HK-2 (cell line): ENCODE results near the gene TCF3.
"Not testable (repeated sequence)": the region's sequence is repeated elsewhere in the genome, so short reads cannot be mapped to it uniquely, and the experiment has no call there.

ENCODE experiments used
- DNase-seq: peaks from one replicate; pipeline ENCODE4 v3.0.0-alpha.2; 2018; ENCODE audit not compliant: unreplicated experiment

Gene TCF3

DNA sequence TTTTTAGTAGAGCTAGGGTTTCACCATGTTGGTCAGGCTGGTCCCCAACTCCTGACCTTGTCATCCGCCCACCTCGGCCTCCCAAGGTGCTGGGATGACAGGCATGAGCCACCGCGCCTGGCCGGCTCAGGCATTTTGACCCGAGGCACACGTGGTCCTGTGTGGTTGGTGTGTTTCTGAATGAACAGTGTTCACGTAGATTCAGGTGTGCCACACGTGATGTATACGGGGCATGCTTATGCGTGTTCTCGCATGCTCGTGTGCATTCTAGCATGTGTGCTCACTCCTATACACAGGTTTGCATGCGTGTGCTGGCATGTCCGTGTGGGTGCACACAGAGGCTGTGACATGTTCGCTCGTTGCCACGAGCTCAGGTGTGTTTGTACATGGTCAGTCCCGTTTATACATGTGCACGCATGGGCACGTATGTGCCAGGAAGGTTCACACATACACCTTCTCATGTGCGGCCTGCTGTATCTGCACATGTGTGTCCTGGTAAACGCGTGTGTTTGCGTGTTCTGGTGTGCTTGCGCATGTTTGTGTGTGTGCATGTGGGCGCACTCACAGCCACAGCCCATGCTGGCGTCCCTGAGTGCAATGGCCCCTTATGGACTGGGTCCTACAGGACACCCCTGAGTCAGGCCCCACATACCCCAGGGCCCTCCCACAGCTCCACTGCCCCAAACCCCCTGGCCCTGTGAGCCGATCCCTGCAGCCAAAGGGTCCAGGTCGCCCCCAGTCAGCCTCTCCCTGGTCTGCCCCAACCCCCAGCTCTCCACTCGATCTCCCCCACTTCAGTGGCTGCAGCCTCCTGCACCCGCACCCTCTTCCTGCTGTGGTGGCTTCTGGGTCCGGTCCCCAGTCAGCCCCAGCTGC is 20.6 kb upstream of the TCF3 start:
- no peak for DNase-seq

DNA sequence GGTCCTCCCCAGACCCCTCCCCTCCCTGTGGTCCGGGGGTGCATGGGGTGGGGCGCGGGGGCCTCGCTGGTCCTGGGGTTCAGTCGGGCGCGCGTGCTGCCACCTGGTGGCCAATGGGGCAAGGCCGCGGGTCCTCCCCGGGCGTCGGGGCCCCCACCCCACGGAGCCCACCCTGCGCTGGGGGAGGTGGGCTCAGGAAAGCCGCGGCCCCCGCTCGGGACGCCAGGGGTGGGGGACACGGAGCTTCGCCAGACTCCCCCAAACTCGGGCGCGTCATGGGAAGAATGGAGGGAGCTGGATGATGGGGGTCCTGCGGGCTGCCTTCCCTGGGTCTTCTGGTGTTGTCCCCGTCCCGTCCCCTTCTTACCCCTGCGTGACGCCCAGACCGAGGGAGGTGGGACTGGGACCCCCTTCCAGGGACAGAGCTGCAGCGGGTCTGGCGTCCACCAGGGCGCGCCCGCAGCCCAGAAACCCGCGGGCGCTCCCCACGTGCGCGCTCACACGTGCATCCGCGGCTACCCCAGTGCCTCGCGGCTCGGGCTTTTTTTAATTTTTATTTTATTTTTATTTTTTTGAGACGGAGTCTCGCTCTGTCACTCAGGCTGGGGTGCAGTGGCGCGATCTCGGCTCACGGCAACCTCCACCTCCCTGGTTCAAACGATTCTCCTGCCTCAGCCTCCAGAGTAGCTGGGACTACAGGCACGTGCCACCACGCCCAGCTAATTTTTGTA is 19.8 kb upstream of the TCF3 start:
- DNase-seq, result peak; percentile 52

DNA sequence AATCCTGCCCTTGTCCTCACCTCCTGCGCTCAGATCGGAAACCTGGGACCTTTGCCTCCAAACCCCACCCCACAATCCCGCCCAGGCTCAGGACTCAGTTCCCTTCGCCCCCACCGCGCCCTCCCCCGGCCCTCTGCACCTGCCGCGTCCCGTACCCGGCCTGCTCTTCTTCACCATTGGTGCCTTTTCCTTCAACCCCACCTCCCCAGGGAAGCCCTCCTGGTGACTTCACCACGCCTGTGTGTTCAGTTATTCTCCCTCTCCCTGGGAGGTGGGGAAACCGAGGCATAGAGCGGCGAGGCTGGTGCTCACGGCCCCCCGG is 19.3 kb upstream of the TCF3 start:
- peak; percentile 38 for DNase-seq

- not testable (repeated sequence) for DNase-seq
Observed at GRCh38 chr19:1670747-1671146, 18.3 kb upstream of the TCF3 start.

DNA sequence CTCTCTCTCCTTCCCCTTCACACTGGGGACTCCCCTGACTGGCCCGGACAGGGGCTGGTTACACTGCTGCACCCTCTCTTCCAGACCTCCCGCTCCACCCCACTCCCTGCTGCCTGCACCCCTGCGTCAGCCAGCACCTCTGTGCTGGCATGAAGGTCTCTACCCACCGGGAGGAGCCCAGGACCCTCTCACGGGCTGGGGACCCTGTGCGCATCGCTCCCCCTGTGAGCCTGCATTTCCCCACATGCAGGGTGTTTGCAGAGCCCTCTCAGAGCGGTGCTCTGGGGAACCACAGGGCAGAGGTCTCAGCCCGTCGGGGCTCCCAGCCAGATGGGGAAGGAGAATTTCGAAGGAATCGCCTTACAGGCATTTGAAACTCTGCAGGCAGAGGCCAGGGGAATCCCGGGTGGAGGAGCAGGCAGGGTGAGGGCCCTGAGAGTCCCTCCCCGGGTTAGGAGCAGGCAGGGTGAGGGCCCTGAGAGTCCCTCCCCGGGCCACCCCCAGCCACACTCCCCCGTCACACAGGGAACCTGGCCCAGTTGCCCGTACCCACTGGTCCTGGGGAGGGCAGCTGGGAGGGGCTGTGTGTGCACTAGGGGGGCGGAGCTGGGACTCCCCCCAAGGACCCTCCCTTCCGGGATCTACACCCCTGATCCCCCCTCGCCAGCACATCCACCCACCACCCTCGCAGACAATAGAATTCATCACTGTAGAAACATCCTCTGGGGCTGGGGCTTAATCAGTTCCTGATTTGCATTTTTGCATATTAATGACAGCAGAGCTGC is 16.3 kb upstream of the TCF3 start:
- no peak for DNase-seq

- no peak for DNase-seq
Observed at GRCh38 chr19:1668048-1668485, 15.7 kb upstream of the TCF3 start.

DNA sequence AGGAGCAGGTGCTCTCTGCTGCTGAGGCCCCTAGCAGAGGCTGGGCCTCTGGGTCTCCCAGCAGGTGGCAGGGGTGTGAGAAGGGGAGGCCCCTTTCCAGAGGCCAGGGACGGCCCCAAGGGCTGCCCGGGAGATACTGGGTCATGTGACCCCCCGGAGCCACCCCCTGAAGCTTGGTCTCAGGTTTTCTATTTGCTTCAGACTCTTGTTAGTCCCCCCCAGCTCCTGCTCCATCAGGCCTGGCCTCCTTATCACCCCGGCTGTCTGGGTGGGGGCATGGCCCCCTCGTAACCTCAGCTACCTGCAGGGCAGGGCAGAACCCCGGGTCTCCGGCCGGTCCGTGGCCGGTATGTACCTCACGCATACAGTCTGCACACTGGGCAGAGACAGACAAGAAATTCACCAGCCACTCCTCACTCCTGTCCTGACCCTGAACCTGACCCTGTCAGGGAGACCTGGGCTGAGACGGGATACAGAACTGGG is 13.2 kb upstream of the TCF3 start:
- no peak for DNase-seq

DNA sequence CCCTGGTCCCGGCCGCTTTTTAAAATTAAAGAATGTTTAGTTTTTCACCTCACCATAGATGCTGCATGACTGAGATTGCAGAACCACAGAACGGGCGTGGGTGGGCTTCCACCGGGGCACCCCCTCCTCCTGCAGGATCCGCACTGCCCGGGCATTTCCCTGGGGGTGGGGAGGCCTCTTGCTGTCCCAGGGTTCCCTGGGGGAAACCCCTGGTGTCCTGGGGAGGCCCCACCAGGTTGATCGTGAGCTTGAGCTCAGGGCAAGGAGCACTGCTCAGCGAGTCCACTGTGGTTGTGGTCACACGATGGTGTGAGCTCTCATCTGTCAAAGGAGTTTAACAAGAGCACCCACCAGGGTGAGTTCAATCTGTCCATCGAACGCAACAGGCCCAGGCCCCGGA is 11.4 kb upstream of the TCF3 start:
- DNase-seq, result no peak

DNA sequence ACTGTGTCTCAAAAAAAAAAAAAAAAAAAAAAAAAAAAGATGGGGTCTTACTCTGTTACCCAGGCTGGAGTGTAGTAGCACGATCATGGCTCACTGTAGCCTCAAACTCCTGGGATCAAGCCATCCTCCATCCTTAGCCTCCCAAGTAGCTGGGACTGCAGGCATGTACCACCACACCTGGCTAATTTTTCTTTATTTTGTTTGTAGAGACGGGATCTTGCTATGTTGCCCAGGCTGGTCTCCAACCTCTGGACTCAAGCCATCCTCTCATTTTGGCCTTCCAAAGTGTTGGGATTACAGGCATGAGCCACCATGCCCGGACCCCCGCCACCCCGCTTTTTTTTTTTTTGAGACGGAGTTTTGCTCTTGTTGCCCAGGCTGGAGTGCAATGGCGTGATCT is 10.8 kb upstream of the TCF3 start:
- not testable (repeated sequence) for DNase-seq

DNA sequence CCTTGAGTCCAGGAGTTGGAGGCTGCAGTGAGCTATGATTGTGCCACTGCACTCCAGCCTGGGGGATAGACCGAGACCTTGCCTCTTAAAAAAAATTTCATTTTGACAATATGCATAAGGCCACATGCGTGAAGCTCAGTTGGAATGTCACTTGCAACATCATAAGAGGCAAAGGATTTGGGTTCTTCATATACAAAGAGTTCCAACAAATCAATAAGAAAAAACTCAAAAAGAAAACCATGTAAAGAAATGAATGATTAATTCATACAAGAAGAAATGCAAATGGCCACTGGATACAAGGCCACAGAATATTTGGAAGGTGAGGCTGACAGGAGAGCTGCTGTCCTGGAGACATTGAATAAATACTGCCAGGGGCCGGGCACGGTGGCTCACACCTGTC is 9.6 kb upstream of the TCF3 start:
- no peak for DNase-seq

DNA sequence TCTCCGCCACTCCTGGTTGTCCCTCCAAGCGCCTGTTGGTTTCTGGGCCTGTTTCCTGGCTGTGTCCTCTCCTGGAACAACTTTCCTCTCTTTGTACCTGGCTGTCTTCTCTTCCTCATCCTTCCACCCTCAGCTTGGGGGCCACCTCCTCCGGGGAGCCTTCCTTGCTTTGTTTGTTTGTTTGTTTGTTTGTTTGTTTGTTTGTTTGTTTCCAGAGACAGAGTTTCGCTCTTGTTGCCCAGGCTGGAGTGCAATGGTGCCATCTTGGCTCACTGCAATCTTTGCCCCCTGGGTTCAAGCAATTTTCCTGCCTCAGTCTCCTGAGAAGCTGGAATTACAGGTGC is 6.6 kb upstream of the TCF3 start:
- no peak for DNase-seq

DNA sequence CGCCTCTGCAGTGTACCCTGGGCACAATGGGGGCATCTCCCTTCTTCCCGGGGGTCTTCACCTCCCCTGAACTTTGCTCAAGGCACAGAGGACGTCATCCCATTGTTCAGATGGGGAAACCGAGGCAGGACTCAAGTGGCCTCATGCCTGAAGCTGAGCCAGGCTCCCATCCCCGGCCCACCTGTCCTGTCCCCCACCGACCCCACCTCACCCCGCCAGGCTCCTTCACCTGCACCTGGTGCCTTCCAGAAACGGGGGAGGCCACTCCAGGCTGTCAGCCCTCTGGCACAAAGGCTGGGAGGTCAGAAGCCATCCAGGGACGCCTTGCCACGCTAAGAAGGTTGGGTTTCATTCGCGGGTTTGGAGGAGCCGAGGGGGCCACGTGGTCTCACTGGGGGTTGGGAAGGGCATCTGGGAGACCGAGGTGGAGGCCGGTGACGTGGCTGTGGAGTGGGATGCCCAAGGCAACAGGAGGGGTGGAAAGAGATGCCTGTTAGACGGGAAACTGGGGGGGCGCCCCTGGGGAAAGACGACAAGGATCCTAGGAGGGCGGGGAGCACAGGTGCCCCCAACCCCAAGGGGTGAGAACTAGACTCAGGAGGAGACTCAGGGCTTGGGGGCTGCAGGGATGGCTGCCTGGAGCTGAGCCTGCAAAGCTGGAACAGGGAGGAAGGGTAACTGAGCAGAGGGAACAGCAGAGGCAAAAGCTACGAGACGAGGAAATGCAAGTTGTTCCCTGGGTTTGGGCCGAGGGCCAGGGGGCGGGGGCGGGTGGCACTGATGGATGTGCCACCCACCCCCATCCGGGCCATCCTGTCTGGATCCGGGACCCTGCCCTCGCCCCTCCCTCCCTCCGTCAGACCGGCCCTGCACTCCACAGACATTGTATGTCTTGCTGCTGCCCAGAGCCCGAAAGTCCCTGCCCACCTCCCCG is 6.0 kb upstream of the TCF3 start:
- no peak for DNase-seq

- no peak for DNase-seq
Observed at GRCh38 chr19:1657746-1658145, 5.3 kb upstream of the TCF3 start.

DNA sequence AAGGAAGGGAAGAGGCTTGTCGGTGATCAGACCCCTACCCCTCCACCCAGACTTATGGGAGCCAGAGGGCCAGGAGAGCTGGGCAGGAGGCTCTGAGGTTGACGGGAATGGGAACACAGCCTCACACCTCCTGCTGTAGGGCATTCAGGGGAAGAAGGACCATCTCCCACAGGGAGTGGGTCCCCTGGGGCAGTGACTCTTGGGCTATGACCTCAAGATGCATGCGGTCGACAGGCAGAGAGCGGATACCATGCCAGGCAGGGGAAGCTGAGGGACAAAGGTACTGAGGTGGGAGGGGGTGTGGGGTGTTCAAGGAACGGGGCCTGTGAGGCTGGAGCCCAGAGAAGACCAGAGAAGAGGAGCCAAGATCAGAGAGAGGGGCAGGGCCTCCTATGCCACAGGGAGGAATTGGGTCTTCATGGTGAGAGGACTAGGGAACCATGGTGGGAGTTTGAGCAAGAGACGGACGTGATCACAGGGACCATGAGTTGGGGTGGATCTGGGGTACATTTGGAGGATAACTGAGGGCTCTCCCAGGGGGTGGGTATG is 4.6 kb upstream of the TCF3 start:
- DNase-seq, result no peak

- DNase-seq, result no peak
Observed at GRCh38 chr19:1655987-1656608, 3.7 kb upstream of the TCF3 start.

GRCh38 chr19:1655131-1655981 is 2.9 kb upstream of the TCF3 start:
- no peak for DNase-seq

GRCh38 chr19:1654178-1654792 is 1.9 kb upstream of the TCF3 start:
- no peak for DNase-seq

GRCh38 chr19:1653300-1653628 is 849 bp upstream of the TCF3 start:
- no peak for DNase-seq

GRCh38 chr19:1651568-1652291 is 685 bp downstream of the TCF3 start:
- peak; percentile 30 for DNase-seq
